HG02943 (cell line): ENCODE measurements around the gene SETD7.

Experiments used
- ATAC-seq: cut with Tn5 transposase; IDR thresholded peaks from one replicate; pipeline ENCODE4 v1.9.1; 2021; ENCODE audit warnings: mild to moderate bottlenecking, low read depth, moderate library complexity; ENCODE audit not compliant: unreplicated experiment

Gene SETD7

DNA sequence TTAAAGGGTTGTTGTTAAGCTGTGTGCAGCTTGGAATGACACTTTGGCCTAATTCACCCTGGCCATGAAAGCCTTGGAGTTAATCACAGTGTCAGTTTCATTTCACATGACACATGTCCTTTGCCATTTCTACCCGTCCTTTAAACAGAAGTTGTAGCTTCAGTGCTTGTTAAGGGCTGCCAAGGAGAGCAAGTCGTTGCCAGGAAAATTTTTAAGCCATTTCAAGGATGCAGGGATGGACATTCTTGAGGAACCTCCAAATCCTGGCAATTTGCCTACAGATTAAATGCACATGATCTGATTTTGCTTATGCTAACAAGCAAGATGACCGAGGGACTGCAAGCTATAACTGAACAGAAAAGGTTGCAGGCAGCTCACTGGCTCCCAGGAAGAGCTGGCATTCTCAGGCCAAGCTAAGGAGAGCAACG is 40.5 kb downstream of the SETD7 start:
- ATAC-seq, result no peak

DNA sequence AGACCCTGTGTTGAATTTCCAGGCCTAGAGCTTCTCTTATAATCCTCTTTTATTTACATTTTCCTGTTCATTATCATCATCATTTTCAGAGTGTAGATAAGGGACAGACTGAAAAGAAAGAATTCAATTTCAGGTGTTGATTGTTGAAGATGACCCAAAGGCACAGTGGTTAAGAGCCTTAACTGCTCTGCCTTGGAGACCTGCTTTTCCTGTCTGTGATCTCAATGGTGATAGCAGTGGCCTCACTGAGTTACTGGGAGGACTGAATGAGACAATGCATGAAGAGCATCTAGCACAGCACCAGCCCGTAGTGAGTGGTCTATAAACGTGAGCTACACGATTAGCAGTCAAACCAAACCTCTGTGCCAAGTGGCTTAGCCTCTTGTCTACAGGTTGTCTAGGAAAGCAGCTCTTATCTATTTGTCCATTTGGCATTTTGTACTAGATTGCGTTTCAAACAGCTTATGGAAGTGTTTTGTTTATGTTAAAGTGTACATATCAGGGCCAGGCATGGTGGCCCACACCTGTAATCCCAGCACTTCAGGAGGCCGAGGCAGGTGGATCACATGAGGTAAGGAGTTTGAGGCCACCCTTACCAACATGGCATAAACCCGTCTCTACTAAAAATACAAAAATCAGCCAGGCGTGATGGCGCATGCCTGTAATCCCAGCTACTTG is 41.5 kb downstream of the SETD7 start:
- no peak for ATAC-seq

DNA sequence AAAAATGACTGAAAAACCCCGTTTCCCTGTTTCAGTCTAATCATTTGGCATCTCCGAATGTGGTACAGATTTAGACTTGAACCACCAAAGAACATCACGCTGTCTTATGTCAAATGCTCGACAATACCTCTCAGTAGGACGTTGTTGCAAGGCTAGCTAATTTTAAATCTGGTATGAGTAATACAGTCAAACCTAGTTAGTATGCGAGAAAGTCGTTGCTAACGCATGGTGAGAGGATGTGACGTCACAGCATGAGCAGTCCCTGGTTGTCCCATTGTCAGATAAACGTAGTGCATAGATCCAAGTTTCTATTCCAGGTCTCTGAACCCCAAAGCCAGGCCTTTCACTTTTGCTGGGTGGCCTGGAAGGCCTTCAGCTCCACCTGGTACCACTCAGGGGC is 44.7 kb downstream of the SETD7 start:
- no peak for ATAC-seq

DNA sequence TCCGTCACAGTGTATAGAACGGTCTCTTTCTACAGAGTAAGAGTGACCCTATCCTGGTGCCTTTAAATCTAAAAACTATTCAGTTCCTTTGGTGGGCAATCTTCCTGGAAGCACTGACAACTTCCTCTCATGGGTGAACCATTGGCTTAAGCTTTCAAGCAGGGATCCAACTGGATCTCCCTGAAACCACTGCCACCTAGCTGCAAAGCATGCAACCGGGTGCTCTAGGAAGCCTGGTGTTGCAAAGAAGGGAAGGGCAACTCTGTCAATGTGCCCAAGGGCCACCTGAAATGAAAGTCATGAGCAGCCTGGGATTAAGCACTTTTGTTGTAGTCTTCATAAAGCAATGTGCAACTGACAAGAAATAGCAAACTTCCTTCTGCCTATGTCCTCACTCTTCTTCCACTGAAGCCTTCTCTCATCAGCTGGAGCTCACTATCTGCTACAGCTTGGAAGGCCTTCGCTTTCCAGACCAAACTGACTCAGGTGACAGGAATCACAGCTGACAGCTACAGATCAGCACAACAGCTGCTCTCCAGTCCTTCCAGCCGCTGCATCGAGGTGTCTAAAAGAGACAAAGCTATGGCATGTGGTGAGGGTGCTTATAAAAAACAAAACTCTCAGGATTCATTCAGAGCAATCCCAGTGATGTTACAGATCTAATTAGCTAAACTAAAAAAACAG is 46.1 kb downstream of the SETD7 start:
- no peak for ATAC-seq

DNA sequence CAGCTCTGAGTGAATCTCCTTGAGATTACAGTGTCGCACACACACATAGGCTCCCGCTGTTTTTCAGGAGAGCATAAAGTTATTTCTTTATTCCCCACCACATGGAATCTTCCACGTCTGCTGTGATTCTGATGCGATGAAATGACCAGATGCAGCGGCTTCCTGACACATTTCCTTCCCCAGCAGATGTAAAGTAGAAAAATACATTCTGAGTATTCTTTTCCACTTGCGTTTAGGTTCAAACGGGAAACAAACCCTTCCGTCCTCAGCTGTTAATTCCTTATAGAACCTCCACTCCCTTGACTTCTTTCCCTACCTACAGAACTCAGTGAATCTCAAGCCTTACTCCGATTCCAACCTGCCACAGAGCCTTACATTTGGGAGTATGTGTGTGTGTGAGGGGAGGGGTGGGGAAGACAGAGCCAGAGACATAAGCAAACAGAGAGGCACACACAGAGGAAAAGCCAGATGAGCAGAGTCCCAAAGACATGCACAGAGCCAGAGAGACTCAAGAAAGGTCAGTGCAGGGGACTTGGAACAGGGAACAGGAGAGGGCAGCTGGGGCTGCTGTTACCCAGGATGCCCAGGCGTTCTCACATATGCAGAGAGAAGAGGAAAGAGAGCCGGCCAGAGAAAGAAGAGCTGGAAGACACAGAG is 47.3 kb downstream of the SETD7 start:
- ATAC-seq, result no peak

DNA sequence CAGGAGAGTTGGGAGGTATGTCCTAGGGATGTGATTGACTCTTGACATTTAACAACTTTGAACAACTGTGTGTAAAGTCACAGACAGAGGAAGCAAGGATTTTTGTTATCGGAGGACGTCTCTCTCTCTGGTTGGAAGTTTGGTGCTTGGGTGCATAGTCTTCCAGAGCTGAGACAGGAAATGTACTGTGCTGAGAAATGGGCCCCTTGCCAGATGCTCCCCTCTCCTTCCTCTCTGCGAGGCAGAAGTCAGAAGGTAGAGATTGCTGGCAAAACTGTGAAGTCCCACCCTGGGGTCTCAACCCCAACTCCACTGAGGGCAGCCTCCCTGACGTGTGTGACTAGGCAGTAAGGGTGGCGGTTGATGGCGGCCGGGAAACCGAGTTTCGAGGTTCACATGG is 49.2 kb downstream of the SETD7 start:
- no peak for ATAC-seq

DNA sequence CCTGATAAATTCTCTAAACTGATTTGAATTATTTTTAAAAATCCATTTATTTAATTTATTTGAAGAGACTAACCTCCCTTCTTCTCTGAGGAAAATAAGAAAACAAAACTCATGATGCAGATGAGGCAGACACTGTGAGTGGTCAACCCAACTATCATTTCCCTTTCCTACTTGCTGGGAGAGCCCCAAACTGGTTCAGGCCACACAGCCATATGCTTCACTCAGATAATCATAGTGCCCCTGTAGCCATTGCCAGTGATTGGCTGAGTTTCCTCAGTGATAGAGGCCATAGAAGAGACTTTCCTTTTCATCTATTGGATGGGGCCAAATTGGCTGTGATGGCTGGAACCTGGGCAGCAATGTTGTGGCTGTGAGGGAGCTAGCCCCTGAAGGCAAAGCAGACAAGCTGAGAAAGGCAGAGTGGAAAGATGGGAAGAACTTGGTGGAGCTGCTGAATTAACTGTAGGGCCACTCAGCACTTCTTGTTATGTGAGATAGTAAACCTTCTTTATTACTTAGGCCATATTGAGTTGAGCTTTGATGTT is 52.3 kb downstream of the SETD7 start:
- no peak for ATAC-seq

DNA sequence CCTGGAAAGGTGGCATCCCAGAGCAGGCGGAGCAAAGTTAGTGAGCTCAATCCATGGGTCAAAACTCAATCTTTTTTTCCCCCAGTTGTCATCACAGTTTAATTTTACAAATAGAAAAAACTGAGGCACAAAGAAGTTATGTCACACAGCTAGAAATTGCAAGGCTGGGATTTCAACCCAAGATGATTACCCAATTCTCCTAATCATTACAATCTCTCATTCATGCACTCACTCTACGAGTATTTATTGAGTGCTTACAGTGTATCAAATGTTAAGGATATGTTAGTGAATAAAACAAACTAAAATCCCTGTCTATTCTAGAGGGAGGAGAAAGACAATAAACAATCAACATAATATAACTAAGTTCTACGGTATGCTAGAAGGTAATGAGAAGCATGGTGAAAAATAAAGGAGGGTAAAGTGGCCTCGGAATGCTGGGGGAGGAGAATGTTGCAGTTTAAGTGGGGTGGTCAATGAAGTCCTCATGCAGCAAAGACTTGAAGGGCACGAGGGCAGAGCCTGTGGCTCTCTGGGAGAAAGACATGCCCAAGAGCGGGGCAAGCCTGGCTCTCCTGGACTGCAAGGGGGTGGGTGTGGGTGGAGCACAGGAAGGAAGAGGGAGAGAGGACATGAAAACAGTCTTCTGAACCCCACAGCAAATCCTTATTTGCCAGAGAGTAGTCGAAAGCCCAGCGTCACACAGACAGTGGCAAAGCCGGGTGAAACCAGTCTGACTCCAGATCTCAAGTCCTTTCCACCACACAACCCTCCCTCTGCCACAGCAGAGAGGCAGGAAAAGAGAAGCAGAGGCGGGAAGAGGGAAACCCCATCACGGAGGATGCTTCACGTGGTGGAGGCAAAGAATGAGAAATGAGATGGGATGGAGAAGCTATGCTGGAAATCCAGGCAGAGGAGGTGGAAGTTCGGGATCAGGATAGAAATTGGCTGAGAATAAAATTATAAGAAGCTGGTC is 53.8 kb downstream of the SETD7 start:
- ATAC-seq, result no peak

DNA sequence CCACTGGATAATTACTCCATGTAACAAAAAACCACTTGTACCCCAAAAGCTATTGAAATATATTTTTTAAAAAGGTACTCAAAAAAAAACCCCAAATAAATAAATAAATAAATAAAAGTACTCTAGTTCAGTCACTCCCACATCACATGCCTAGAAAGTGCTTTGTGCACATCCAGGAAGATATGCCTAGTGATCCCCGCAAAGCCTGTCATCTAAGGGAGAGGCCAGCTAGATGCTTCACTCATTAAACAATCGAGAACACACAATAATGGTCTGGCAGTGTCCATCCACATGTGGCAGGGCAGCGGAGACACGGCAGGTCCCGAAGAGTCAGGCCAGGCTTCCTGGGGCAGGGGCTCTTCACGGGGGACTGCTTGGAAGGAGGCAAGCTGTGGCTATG is 54.5 kb downstream of the SETD7 start:
- ATAC-seq, result no peak

DNA sequence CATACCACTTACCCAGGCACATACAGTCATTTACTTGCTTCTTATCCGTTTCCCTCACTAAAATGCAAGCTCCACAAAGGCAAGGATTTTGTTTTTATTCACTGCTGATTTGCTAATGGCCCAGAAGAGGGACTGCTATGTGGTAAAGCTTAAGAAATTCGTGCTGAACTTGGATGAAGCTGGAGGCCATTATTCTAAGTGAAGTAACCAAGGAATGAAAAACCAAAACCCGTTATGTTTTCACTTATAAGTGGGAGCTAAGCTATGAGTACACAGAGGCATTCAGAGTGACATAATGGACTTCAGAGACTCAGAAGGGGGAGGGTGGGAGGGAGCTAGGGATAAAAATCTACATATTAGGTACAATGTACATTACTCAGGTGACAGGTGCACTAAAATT is 54.9 kb downstream of the SETD7 start:
- ATAC-seq, result no peak

DNA sequence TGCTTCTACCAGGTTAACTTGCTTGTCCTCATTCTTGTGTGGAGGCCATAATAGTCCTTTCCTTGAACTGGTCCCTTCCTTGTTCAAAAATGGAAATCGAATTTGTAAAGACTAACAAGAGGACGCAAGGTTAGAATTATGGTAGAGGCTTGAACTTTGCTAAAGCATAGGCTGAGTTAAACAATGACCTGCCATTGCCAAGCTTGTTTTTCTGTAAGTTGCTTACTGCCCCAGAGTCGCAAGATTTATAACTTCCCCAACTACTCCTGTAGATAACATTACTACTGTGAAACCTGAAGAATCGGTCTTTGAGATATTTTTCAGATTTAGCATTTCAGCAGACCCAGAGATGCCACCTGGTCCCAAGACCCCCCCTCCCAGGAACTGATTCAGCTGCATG is 56.8 kb downstream of the SETD7 start:
- no peak for ATAC-seq

DNA sequence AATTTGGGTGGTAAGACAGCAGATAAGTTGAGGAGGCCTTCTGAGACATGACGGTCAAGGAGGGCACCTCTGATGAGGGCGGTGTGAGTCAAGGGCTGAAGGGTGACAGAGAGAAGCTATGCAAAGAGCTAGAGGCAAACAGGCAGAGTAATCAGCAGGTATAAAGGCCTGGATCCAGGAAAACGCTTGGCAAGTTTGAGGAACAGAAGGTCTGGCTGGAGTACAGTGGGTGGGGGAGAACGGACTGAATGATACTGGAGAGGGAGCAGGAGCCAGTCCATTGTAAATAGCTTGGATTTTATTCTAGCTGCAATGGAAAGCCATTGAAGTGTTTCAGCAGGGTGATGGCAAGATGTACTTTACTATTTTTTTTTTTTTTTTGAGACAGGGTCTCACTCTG is 62.8 kb downstream of the SETD7 start:
- ATAC-seq, result no peak

DNA sequence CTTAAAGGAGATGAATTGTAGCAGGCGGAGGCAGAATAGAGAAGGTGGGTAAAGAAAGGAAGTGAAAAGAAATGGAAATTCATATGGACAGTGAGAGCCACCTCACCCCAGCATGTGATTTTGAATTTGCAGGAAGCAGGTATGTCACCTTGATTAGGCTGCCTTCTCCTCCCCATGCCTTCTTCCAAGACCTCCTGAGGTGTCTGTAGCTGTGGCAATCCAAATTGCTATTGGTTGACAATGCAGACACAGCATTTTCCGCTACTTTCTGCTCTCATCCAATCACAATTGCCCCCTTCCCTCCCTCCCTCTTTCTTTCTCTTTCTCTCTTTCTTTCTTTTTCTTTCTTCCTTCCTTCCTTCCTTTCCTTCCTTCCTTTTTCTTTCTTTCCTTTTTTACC is 63.6 kb downstream of the SETD7 start:
- no peak for ATAC-seq

DNA sequence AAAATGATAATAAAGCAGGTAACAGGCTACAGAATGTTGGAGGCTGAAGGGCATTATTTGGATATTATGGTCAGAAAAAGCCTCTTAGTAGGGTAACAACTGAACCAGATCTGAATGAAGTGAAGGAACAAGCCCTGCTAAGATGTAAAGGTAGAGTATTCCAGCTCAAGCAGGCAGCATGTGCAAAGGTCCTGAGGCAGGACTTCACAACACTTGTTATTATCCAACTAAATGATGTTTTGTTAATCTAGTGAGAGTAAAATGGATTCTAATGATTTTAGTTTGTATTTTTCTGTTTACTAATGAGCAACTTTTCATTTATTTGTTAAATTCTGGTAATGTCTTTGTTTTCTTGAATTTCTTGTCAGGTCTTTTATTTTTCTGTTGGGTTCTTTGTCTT is 66.4 kb downstream of the SETD7 start:
- no peak for ATAC-seq

DNA sequence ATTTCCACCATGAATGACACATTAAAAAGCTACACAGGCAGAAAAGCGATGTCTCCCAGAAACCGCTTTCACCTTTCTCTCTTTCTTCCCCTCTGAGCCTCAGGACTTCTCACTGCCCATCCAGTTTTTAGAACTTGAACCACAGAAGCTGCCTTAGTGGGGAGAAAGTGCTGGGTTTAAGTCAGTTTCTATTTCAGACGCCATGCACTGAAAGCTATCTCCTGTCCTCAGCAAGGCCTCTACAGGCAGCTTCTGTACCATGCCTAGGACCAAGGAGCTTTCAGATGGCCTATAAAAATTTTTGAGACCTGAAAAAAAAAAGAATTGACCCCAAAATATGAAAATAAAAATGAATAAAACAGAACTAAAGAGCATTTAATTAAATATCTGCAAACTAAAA is 67.6 kb downstream of the SETD7 start:
- no peak for ATAC-seq

DNA sequence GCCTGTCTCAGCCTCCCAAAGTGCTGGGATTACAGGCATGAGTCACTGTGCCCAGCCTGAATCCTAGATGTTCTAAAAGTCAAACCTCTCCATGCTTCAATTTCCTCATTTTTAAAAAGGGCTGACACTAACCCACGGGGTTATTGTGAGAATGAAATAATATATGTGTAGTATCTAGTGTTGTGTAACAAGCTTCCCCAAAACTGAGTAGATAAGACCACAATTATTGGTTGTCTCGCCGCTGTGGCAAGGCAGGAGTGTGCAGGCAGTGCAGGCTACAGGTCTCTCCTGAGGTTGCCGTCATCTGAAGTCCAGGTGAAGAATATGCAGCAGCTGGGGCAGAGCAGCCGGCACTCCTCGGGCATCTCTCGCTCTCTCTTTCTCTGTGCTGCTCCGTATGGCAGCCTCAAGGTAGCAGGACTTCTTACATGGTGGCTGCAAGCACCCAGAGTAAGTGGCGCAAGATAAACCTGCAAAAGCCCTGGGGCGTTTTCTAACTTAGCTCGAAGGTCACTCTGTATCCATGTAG is 71.2 kb downstream of the SETD7 start:
- no peak for ATAC-seq

DNA sequence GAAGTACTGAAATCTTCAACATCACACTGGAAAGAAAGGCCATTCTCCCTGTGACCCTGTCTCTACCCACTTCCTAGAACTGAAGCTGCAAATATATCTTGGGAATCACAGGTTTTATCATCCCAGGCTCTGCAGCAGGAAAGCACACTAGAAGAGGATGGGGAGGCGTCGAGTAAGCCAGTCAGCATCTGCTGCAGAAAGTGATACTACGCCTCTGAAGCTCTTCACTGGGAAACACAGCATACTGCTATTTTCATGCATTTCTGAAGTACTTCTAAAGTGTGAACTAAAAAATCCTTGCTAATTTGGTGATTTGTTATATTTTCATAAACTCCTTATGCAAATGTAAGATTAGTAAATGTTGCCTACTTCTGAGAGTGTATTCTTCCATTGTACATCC is 73.0 kb downstream of the SETD7 start:
- no peak for ATAC-seq

DNA sequence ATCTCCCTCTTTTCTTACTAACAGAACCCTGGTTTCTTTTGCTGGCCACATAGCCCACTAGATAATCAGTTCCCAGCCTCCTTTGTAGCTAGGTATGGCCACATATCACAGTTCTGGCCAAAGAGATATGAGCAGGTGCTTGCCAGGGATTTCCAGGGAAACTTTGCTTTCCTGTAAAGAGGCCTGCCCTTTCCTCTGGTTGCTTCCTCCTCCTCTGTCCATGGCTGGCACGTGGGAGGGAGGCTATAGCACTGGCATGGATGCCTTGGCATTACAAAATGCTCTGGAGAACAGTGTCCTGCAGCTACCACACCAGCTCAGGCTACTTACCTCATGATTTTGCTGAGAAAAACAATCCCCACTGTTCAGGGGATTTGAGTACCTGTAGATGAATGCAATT is 74.6 kb downstream of the SETD7 start:
- ATAC-seq, result no peak

DNA sequence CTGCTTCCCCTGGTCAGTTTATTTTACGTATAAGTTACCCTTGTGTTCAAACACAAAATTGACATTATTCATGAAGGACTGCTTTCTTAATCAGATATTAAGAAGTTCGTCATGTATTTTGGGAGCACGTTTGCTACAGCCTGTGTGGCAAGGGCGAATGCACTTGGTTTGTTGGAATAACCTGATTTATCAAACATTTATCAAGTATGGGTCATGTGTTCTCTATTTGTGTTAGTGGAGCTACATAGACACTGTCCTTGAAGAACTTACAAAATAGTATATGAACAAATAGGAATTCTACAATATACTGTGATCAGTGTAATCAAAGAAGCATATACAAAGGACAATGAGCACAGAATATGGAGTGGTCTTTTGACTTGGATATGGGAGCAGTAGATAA is 79.7 kb downstream of the SETD7 start:
- no peak for ATAC-seq

DNA sequence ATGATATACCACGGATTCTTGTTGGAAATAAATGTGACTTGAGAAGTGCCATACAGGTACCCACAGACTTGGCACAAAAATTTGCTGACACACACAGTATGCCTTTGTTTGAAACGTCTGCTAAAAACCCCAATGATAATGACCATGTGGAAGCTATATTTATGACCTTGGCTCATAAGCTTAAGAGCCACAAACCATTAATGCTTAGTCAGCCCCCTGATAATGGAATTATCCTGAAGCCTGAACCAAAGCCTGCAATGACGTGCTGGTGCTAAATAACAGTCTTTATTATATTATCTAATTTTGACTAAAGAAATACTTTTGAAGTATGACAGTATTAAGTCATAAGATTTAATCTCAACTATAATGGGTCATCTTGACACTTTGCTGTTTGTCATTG is 83.2 kb downstream of the SETD7 start:
- ATAC-seq, result no peak
